Endodermal cell (in vitro differentiated cells): ENCODE results near the gene TLE4. TPM values are rescaled to one million over a fixed set of nuclear protein-coding genes. Genes with fewer than 3 reads are reported as not detected.

ENCODE experiments used
- DNase-seq: peaks from one replicate; pipeline ENCODE4 v3.0.0-alpha.2; 2017
- H3K27ac ChIP-seq: 2 replicates; pipeline ENCODE4 v1.5.1; 2013; ENCODE audit warnings: mild to moderate bottlenecking, low read depth, low read length, moderate library complexity
- H3K27me3 ChIP-seq: 2 replicates; pipeline ENCODE4 v1.6.1; 2013; ENCODE audit warnings: mild to moderate bottlenecking, low read length, moderate library complexity; ENCODE audit not compliant: insufficient read depth, control insufficient read depth, poor library complexity, severe bottlenecking
- H3K36me3 ChIP-seq: 2 replicates; pipeline ENCODE4 v1.7.0; 2013; ENCODE audit warnings: mild to moderate bottlenecking, low read length, moderate library complexity; ENCODE audit not compliant: control insufficient read depth, insufficient read depth
- H3K4me1 ChIP-seq: one replicate; pipeline ENCODE4 v1.7.0; 2013; ENCODE audit warnings: low read length; ENCODE audit not compliant: control insufficient read depth, insufficient read depth
- H3K4me3 ChIP-seq: 2 replicates; pipeline ENCODE4 v1.5.1; 2013; ENCODE audit warnings: mild to moderate bottlenecking, low read length, moderate library complexity
- H3K9ac ChIP-seq: 2 replicates; pipeline ENCODE4 v1.6.1; 2013; ENCODE audit warnings: mild to moderate bottlenecking, low read length, moderate library complexity; ENCODE audit not compliant: poor library complexity, severe bottlenecking; ENCODE audit errors: extremely low read depth
- H3K9me3 ChIP-seq: 2 replicates; pipeline ENCODE4 v1.6.1; 2013; ENCODE audit warnings: mild to moderate bottlenecking, low read length, moderate library complexity; ENCODE audit not compliant: control insufficient read depth
- H3K27ac Mint-ChIP-seq: 2 replicates; pipeline ENCODE4 v1.8.0; 2020; ENCODE audit warnings: mixed read lengths
- H3K27me3 Mint-ChIP-seq: 2 replicates; pipeline ENCODE4 v1.8.0; 2021; ENCODE audit warnings: mild to moderate bottlenecking, mixed read lengths; ENCODE audit not compliant: insufficient read depth
- H3K36me3 Mint-ChIP-seq: 2 replicates; pipeline ENCODE4 v1.8.0; 2020; ENCODE audit warnings: low read depth, mixed read lengths
- H3K4me1 Mint-ChIP-seq: 2 replicates; pipeline ENCODE4 v1.8.0; 2020; ENCODE audit warnings: mixed read lengths
- H3K4me3 Mint-ChIP-seq: 2 replicates; pipeline ENCODE4 v1.8.0; 2020; ENCODE audit warnings: mild to moderate bottlenecking, moderate library complexity, mixed read lengths
- H3K9me3 Mint-ChIP-seq: 2 replicates; pipeline ENCODE4 v1.8.0; 2020; ENCODE audit warnings: mild to moderate bottlenecking, mixed read lengths
- CTCF ChIP-seq: fragments of 200-600 bp; sonication (generic); conservative IDR thresholded peaks from 2 replicates; pipeline ENCODE4 v1.5.0; 2021; ENCODE audit warnings: antibody characterized with exemption, mild to moderate bottlenecking
- WGBS, 2 experiments: methylation state at CpG; one replicate each; pipeline versions ENCODE4 v1.1.5 to v1.1.7; 2013; ENCODE audit warnings: missing lambda C conversion rate in 2 of 2, mixed read lengths in 1 of 2; ENCODE audit not compliant: insufficient coverage in 1 of 2, insufficient read length in 1 of 2; 5-methylcytosine and 5-hydroxymethylcytosine counted together
- total RNA-seq, 2 donors: library from RNA; stranded (reverse); fragmentation: NEBNext Ultra II Directional in 1 of 2; extraction: Animal tissue kit (Norgen Biotek cat#: 25700) in 1 of 2; gene quantifications; 2 replicates in 1 of 2; 3 replicates in 1 of 2; pipeline ENCODE4 v1.2.1, GENCODE V29; 2021

The TLE4 gene
- total RNA-seq, 2 donors from 2014 or later: 16.7 to 25.5 TPM

- DNase-seq: peak; percentile 51
- no peaks in the 10 kb centered on the region for H3K4me1 ChIP-seq
- peak; percentile 28 for TF ChIP-seq CTCF
Measured at GRCh38 chr9:79567671-79568098, 4.1 kb upstream of the TLE4 start.

GRCh38 chr9:79568337-79569101, 3.2 kb upstream of the TLE4 start:
- Histone ChIP-seq H3K36me3 (no peaks in the 10 kb centered on the region), H3K27ac (no peak overlapping the region), H3K27me3 (peaks cover 8% of the 10 kb centered on the region), H3K4me1 (no peaks in the 10 kb centered on the region), H3K9ac (no peak overlapping the region), H3K9me3 (peaks cover 10% of the 10 kb centered on the region), H3K4me3 (no peak overlapping the region)
- H3K27me3 Mint-ChIP-seq: peaks cover 12% of the 10 kb centered on the region
- H3K4me1 Mint-ChIP-seq: no peaks in the 10 kb centered on the region
- no peak for DNase-seq
- no peak overlapping the region for H3K4me3 Mint-ChIP-seq
- no peak for TF ChIP-seq CTCF
- WGBS, 2 experiments: 87 to 97% methylated on average over 7 of the region's 7 CpGs
- no peaks in the 10 kb centered on the region for H3K36me3 Mint-ChIP-seq
- no peak overlapping the region for H3K27ac Mint-ChIP-seq
- H3K9me3 Mint-ChIP-seq: no peaks in the 10 kb centered on the region

More at GRCh38 chr9:79567671-79568098, 4.1 kb upstream of the TLE4 start:
- no peak overlapping the region for H3K27ac Mint-ChIP-seq
- H3K9me3 Mint-ChIP-seq: no peaks in the 10 kb centered on the region
- no peaks in the 10 kb centered on the region for H3K36me3 Mint-ChIP-seq
- no peaks in the 10 kb centered on the region for H3K4me1 Mint-ChIP-seq
- WGBS, 2 experiments: 93 to 100% methylated on average over 1 to 2 of the region's 2 CpGs
- no peak overlapping the region for H3K4me3 Mint-ChIP-seq
- Histone ChIP-seq H3K27ac (no peak overlapping the region), H3K27me3 (peaks cover 8% of the 10 kb centered on the region), H3K9me3 (peaks cover 10% of the 10 kb centered on the region), H3K9ac (no peak overlapping the region), H3K36me3 (no peaks in the 10 kb centered on the region), H3K4me3 (no peak overlapping the region)
- peaks cover 12% of the 10 kb centered on the region for H3K27me3 Mint-ChIP-seq

- H3K27ac Mint-ChIP-seq: peak overlapping the region; percentile 76
- WGBS, 2 experiments: 15 to 24% methylated on average over 11 to 18 of the region's 18 CpGs
Measured at GRCh38 chr9:79569814-79570447, 1.8 kb upstream of the TLE4 start.

More at GRCh38 chr9:79569814-79570447, 1.8 kb upstream of the TLE4 start:
- H3K27me3 ChIP-seq: peaks cover 18% of the 10 kb centered on the region
- Mint-ChIP-seq H3K4me3 (no peak overlapping the region), H3K36me3 (no peaks in the 10 kb centered on the region), H3K9me3 (no peaks in the 10 kb centered on the region), H3K4me1 (peaks cover 12% of the 10 kb centered on the region), H3K27me3 (peaks cover 16% of the 10 kb centered on the region)
- peaks cover 10% of the 10 kb centered on the region for H3K9me3 ChIP-seq
- peak overlapping the region; percentile 98 for H3K27ac ChIP-seq
- H3K4me3 ChIP-seq: peak overlapping the region; percentile 83
- H3K9ac ChIP-seq: peak overlapping the region; percentile 73
- DNase-seq: no peak
- no peak for TF ChIP-seq CTCF
- no peaks in the 10 kb centered on the region for H3K36me3 ChIP-seq
- H3K4me1 ChIP-seq: peaks cover 3% of the 10 kb centered on the region
